ENCODE results near the gene IFT172.

DNA sequence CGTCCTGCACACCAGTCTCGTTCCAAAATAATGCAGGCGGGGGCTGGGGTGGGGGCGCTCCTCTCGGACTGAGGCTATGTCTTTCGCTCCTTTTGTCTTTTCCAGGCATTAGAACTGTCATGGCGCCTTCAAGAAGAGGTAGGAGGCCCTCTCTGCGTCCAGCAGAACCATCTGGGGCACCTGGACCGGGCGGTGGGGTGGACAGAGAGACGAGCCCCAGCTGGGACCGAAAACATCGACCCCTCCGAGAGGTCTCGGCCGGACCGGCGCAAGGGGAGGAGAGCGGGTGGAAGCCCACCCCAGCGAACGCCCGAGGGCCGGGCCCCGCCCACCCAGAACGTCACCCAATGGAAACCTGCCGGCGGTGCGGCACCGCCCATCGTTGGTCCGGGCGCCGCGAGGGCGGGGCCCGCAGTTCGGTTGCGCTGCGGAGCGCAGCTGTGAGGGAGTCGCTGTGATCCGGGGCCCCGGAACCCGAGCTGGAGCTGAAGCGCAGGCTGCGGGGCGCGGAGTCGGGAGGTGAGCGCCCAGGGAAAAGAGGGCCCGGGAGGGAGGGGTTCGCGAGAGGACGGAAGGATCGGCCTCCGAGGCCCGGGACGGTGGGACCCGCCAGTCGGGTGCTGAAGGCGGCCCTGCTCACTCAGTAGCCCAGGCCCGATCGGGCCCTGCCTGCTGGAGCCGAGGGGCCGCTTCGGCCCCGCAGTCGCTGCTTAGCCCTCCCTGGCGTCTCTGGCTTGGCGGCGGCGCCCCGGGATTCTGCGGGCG lies 61.1 kb downstream of the IFT172 start, which contains the start of gene NRBP1:
- TF ChIP-seq, protein P1, sequence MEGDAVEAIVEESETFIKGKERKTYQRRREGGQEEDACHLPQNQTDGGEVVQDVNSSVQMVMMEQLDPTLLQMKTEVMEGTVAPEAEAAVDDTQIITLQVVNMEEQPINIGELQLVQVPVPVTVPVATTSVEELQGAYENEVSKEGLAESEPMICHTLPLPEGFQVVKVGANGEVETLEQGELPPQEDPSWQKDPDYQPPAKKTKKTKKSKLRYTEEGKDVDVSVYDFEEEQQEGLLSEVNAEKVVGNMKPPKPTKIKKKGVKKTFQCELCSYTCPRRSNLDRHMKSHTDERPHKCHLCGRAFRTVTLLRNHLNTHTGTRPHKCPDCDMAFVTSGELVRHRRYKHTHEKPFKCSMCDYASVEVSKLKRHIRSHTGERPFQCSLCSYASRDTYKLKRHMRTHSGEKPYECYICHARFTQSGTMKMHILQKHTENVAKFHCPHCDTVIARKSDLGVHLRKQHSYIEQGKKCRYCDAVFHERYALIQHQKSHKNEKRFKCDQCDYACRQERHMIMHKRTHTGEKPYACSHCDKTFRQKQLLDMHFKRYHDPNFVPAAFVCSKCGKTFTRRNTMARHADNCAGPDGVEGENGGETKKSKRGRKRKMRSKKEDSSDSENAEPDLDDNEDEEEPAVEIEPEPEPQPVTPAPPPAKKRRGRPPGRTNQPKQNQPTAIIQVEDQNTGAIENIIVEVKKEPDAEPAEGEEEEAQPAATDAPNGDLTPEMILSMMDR (IDR thresholded peaks at IDR 0.05) = no peak
- TF ChIP-seq EZH2 (IDR thresholded peaks at IDR 0.05; ENCODE audit: borderline replicate concordance, insufficient read depth, low read depth, low read length, poor library complexity, severe bottlenecking) = no peak

Measured in B cell (primary cell).